ENCODE measurements around the gene ZNF546. TPM values are rescaled to one million over a fixed set of nuclear protein-coding genes. Genes with fewer than 3 reads are reported as not detected.
A peak's percentile ranks its signal among the peaks of the same experiment; 100 is the strongest.

The ZNF546 gene
- total RNA-seq, 4 donors from 2014 or later: 0.53 to 2.5 (median 0.80) TPM

DNA sequence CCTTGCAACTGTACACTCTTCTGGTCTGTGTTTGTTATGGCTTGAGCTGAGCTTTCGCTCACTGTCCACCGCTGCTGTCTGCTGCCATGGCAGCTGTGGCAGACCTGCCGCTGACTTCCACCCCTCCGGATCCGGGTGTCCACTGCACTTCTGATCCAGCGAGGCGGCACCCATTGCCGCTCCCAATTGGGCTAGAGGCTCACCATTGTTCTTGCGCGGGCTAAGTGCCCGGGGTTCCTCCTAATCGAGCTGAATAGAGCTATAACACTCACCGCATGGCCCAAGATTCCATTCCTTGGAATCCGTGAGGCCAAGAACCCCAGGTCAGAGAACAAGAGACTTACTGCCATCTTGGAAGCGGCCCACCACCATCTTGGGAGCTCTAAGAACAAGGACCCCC, 28.1 kb upstream of the ZNF546 start:
- Histone ChIP-seq H3K36me3 (peaks cover 3 to 17% (median 4%) of the 10 kb centered on the region in 3 donors), H3K9me3 (no peaks in the 10 kb centered on the region), H3K4me1 (peaks cover 18 to 30% (median 19%) of the 10 kb centered on the region in 3 donors), H3K27me3 (no peaks in the 10 kb centered on the region), H3K27ac (peak overlapping the region; percentile 53 to 95 (median 94)), H3K4me3 (no peak overlapping the region)
- TF ChIP-seq POLR2A (IDR thresholded peaks at IDR 0.05): no peak
- TF ChIP-seq, protein P1, sequence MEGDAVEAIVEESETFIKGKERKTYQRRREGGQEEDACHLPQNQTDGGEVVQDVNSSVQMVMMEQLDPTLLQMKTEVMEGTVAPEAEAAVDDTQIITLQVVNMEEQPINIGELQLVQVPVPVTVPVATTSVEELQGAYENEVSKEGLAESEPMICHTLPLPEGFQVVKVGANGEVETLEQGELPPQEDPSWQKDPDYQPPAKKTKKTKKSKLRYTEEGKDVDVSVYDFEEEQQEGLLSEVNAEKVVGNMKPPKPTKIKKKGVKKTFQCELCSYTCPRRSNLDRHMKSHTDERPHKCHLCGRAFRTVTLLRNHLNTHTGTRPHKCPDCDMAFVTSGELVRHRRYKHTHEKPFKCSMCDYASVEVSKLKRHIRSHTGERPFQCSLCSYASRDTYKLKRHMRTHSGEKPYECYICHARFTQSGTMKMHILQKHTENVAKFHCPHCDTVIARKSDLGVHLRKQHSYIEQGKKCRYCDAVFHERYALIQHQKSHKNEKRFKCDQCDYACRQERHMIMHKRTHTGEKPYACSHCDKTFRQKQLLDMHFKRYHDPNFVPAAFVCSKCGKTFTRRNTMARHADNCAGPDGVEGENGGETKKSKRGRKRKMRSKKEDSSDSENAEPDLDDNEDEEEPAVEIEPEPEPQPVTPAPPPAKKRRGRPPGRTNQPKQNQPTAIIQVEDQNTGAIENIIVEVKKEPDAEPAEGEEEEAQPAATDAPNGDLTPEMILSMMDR (IDR thresholded peaks at IDR 0.05): no peak
- DNase-seq: no peak
- WGBS, 2 donors: 90 to 93% methylated on average over 5 to 12 of the region's 15 CpGs
- intact Hi-C loops (cut with DNase I): no loop called here

DNA sequence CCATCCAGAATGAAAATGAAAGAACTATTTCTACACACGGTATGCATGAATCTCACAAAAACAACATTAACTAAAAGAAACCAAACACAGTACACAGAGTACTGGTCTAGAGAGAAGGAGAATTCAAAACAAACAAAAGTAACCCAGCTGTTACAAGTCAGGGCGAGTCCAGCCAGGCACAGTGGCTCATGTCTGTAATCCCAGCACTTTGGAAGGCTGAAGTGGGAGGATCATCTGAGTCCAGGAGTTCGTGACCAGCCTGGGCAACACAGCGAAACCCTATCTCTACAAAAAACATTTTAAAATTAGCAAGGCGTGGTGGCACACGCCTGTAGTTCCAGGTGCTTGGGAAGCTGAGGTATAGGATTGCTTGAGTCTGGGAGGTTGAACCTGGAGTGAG, 27.6 kb upstream of the ZNF546 start:
- Histone ChIP-seq H3K4me1 (peaks cover 18 to 30% (median 19%) of the 10 kb centered on the region in 3 donors), H3K27ac (peak overlapping the region; percentile 94 to 95 (median 94)), H3K27me3 (no peaks in the 10 kb centered on the region), H3K36me3 (peaks cover 7 to 22% (median 8%) of the 10 kb centered on the region in 3 donors), H3K4me3 (peak overlapping the region in 2 of 4 donors; percentile 83 to 87), H3K9me3 (no peaks in the 10 kb centered on the region)
- intact Hi-C loops (cut with DNase I): no loop called here
- TF ChIP-seq, protein P1 (IDR thresholded peaks at IDR 0.05): no peak
- no peak for TF ChIP-seq POLR2A (IDR thresholded peaks at IDR 0.05)
- 47 to 53% methylated on average over 6 of the region's 6 CpGs for WGBS, 2 donors
- no peak for DNase-seq

DNA sequence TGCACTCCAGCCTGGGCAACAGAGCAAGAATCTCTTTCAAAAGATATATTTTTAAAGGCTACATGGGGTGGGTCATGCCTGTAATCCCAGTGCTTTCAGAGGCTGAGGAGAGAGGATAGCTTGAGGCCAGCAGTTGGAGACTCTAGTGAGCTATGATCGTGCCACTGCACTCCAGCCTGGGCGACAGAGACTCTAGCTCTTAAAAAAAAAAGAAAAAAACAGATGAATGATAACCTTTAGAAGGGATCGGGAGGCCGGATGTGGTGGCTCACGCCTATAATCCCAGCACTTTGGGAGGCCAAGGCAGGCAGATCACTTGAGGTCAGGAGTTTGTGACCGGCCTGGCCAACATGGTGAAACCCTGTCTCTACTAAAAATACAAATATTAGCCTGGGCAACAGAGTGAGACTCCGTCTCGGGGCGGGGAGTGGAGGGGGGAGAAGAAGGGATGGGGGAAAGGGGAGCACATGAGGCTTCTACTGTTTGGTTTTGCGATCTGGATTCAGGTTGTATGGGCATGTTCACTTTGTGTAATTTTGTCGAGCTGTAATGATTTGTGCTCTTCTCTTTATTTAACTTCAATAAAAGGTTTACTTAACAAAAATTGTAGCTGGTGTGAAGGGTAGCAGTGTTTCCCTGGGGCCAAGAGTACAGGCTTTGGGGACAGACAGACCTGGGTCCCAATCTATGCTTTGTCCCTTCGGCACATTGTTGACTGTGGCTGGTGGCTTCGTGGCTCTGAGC, 27.0 kb upstream of the ZNF546 start:
- peak overlapping the region; percentile 94 to 95 (median 94) for H3K27ac ChIP-seq
- 49 to 53% methylated on average over 12 to 13 of the region's 13 CpGs for WGBS, 2 donors
- TF ChIP-seq POLR2A (IDR thresholded peaks at IDR 0.05): no peak
- TF ChIP-seq, protein P1 (IDR thresholded peaks at IDR 0.05): no peak
- intact Hi-C loops (cut with DNase I): no loop called here
- H3K9me3 ChIP-seq: no peaks in the 10 kb centered on the region
- no peaks in the 10 kb centered on the region for H3K27me3 ChIP-seq
- H3K36me3 ChIP-seq: peaks cover 12 to 28% (median 14%) of the 10 kb centered on the region in 3 donors
- DNase-seq: no peak
- H3K4me1 ChIP-seq: peaks cover 18 to 30% (median 19%) of the 10 kb centered on the region in 3 donors
- H3K4me3 ChIP-seq: peak overlapping the region; percentile 65 to 87 (median 81)

DNA sequence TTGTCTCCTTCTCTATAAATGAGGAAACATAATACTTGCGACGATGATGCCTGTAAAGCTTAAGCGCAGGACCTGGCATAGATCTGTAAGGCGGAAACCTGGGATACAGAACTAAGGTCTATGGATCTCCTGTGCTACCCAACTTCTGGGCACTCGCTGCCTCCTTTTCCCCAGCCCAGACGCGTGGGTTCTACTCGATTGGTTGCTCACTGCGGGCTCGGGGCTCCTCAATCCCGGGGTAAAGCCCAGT, 26.5 kb upstream of the ZNF546 start:
- DNase-seq: no peak
- TF ChIP-seq, protein P1 (IDR thresholded peaks at IDR 0.05): no peak
- no peak for TF ChIP-seq POLR2A (IDR thresholded peaks at IDR 0.05)
- 0 to 20% methylated on average over 1 to 6 of the region's 11 CpGs for WGBS, 2 donors
- peaks cover 18 to 30% (median 19%) of the 10 kb centered on the region in 3 donors for H3K4me1 ChIP-seq
- H3K27ac ChIP-seq: peak overlapping the region; percentile 94 to 95 (median 94)
- no peaks in the 10 kb centered on the region for H3K27me3 ChIP-seq
- H3K9me3 ChIP-seq: no peaks in the 10 kb centered on the region
- intact Hi-C loops (cut with DNase I): no loop called here
- peak overlapping the region; percentile 65 to 87 (median 81) for H3K4me3 ChIP-seq
- H3K36me3 ChIP-seq: peaks cover 13 to 33% (median 16%) of the 10 kb centered on the region in 3 donors

DNA sequence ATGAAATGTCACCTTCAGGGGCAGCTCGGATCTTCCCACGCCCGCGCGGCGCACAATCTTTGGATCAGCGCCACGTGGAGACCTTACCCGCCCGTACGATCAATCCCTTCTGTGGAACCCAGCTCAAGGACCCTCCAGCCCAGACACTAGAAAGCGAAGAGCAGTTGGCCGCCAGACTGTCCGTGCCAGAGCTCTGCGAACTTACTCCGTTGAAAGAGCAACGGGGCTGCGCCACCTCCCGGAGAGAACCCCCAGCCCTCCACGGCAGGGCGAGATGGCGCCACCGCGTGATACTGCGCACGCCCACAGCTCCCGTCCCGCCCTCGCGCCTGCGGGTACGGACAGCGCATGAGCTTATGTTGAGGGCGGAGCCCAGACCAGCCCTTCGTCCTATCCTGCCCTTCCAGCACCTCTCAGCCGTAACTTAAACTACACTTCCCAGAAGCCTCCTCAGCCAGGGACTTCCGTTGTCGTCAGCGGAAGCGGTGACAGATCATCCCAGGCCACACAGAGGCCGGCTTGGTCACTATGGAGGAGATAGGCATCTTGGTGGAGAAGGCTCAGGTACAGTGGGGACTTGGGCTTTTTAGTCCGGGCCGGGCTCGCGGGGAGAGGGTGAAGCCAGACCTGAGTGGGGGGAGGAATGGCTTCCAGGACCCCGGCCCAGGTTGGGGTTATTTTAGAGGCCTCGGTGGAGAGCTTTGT, 26.0 kb upstream of the ZNF546 start, which contains the start of gene PSMC4:
Gene PSMC4, plus strand, starts transcription at position 491 of the 705 bp plus-strand sequence. Its CDS starts 38 bp downstream, at position 529.
- Histone ChIP-seq H3K4me1 (peaks cover 18 to 30% (median 19%) of the 10 kb centered on the region in 3 donors), H3K27ac (peak within 1 kb of the TSS; percentile 94 to 95 (median 94)), H3K9me3 (no peaks in the 10 kb centered on the region), H3K36me3 (peaks cover 13 to 38% (median 16%) of the 10 kb centered on the region in 3 donors), H3K27me3 (no peaks in the 10 kb centered on the region), H3K4me3 (peak within 1 kb of the TSS; percentile 65 to 87 (median 81))
- WGBS, 2 donors: 0% methylated on average over 22 of the region's 47 CpGs; no CpG with 5 or more reads in 1 of the 2 donors
- peak; percentile 89 for DNase-seq
- intact Hi-C loops (cut with DNase I): no loop called here
- peak in 3 of 4 donors; percentile 63 to 84 (median 66) for TF ChIP-seq POLR2A (IDR thresholded peaks at IDR 0.05)
- TF ChIP-seq, protein P1 (IDR thresholded peaks at IDR 0.05): peak; percentile 65 to 95 (median 80)

Measured in esophagus squamous epithelium (tissue), 5 donors.